GM11168 (cell line): ENCODE results near the gene SIGMAR1.

Experiments
- in situ Hi-C: fragments of 300-500 bp; cut with MboI; formaldehyde crosslinking; loops from one replicate; pipeline ENCODE4 v1.12.0; 2022; ENCODE audit warnings: low sequenced_read_pairs; ENCODE audit not compliant: unreplicated experiment

Gene SIGMAR1

DNA sequence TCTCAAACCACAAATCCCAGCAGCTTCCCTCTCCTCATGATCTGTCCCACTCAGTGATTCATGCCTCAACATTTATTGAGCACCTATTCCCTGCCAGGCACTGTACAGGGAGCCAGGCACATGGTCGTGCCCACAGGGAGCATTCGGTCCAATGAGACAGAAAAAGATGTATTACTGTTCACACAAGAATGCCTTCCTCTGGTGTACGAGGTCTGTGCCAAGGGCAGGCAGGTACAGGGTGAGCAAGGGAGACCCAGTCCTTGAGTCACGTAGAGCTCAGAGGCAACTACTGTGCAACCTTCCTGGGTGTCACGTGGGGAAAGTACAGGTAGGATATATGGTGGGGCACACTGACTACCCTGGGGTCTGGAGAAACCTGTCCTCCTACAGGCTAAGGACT is 52.6 kb downstream of the SIGMAR1 start:
- in situ Hi-C loops, result no loop called here
